ENCODE measurements around the gene TFB1M.

GRCh38 chr6:155333414-155333813, 19.1 kb upstream of the TFB1M start:
- no peak for TF ChIP-seq CTCF (IDR thresholded peaks at IDR 0.05)
- TF ChIP-seq POLR2A (IDR thresholded peaks at IDR 0.05): no peak
- TF ChIP-seq POLR2AphosphoS5 (IDR thresholded peaks at IDR 0.05): no peak
- no peak for TF ChIP-seq EP300 (IDR thresholded peaks at IDR 0.05)

Data from suprapubic skin (tissue), 4 donors.